HCT116 (cell line): ENCODE measurements around the gene NTSR1. TPM values are rescaled to one million over a fixed set of nuclear protein-coding genes. Genes with fewer than 3 reads are reported as not detected.

Source experiments
- ATAC-seq: fragments of 200-7000 bp; cut with Tn5 transposase; 2 replicates; pipeline ENCODE4 v1.9.1; 2020; ENCODE audit warnings: mild to moderate bottlenecking, moderate library complexity
- BruUV-seq: library from RNA; stranded (reverse); fragments of 400-500 nt; replicated peaks from 2 replicates; lab custom pipeline; 2021; lab: Mats Ljungman, UMichigan
- CTCF ChIA-PET: fragments of 300-600 bp; sonication (Branson Sonifier 250); formaldehyde crosslinking; loops from one replicate; lab custom pipeline; 2021; ENCODE audit warnings: antibody characterized with exemption; lab: Charles Lee
- POLR2A ChIA-PET: fragments of 300-600, 350-600 bp; sonication (Branson Sonifier 250); formaldehyde crosslinking; loops from one replicate; lab custom pipeline; 2021; ENCODE audit warnings: antibody characterized with exemption; lab: Charles Lee
- RAD21 ChIA-PET, 2 experiments: fragments of 300-600 bp; sonication (Branson Sonifier 250); formaldehyde crosslinking; loops; one replicate each; lab custom pipeline; 2023; ENCODE audit warnings: low total read pairs in 2 of 2; ENCODE audit not compliant: uncharacterized antibody in 2 of 2, unreplicated experiment in 2 of 2, low non-redundant PET in 1 of 2; lab: Charles Lee
- DNase-seq: peaks from one replicate; pipeline ENCODE4 v3.0.0-alpha.2; 2010; ENCODE audit warnings: low read depth, low spot score
- H2AFZ ChIP-seq: fragments of 200-600 bp; shearing (Covaris generic), sonication (generic); 2 replicates; pipeline ENCODE4 v1.6.1; 2017; ENCODE audit warnings: low read depth, mixed run types, mixed read lengths, antibody characterized with exemption, low read length; ENCODE audit not compliant: poor library complexity, severe bottlenecking
- H3K27ac ChIP-seq: 2 replicates; pipeline ENCODE4 v1.5.1; 2012; ENCODE audit warnings: low read depth, low read length
- H3K27me3 ChIP-seq: fragments of 200-600 bp; sonication (generic); 2 replicates; pipeline ENCODE4 v1.6.1; 2016; ENCODE audit warnings: mixed run types, low read length, mixed read lengths; ENCODE audit not compliant: insufficient read depth
- H3K36me3 ChIP-seq, 2 experiments: fragments of 200-500 bp in 1 of 2; fragments of 200-600 bp in 1 of 2; sonication (Bioruptor generic) in 1 of 2; sonication (generic) in 1 of 2; 2 replicates each; pipeline versions ENCODE4 v1.5.1 to v1.6.1; 2014 to 2016; ENCODE audit warnings: low read length in 2 of 2, inconsistent platforms in 1 of 2, mixed read lengths in 1 of 2, mixed run types in 1 of 2; ENCODE audit not compliant: insufficient read depth in 2 of 2, control insufficient read depth in 1 of 2
- H3K4me1 ChIP-seq, 2 experiments: fragments of 200-600 bp in 1 of 2; sonication (generic) in 1 of 2; 2 replicates each; pipeline versions ENCODE4 v1.5.1 to v1.6.1; 2012 to 2017; ENCODE audit warnings: low read length in 2 of 2, inconsistent platforms in 1 of 2, mild to moderate bottlenecking in 1 of 2, mixed read lengths in 1 of 2, mixed run types in 1 of 2, moderate library complexity in 1 of 2; ENCODE audit not compliant: insufficient read depth in 2 of 2, control insufficient read depth in 1 of 2
- H3K4me2 ChIP-seq: fragments of 200-600 bp; sonication (generic); 2 replicates; pipeline ENCODE4 v1.6.1; 2017; ENCODE audit warnings: mixed run types, low read length, mixed read lengths
- H3K4me3 ChIP-seq, 2 experiments: fragments of 200-600 bp in 1 of 2; sonication (generic) in 1 of 2; replicated peaks in 1 of 2; 2 replicates each; pipeline ENCODE4 v1.5.1; 2011 to 2016; ENCODE audit warnings: low read length in 2 of 2, control low read depth in 1 of 2, low read depth in 1 of 2, mild to moderate bottlenecking in 1 of 2, mixed read lengths in 1 of 2, mixed run types in 1 of 2
- H3K79me2 ChIP-seq: fragments of 200-600 bp; sonication (generic); 2 replicates; pipeline ENCODE4 v1.6.1; 2017; ENCODE audit warnings: mild to moderate bottlenecking, mixed run types, low read length, moderate library complexity, mixed read lengths; ENCODE audit not compliant: insufficient read depth
- H3K9ac ChIP-seq: fragments of 200-600 bp; sonication (generic); 2 replicates; pipeline ENCODE4 v1.6.1; 2016; ENCODE audit warnings: low read length, mixed read lengths
- H3K9me2 ChIP-seq: fragments of 200-600 bp; sonication (generic), shearing (Covaris generic); 2 replicates; pipeline ENCODE4 v1.6.1; 2017; ENCODE audit warnings: mixed run types, mild to moderate bottlenecking, moderate library complexity; ENCODE audit not compliant: insufficient read depth
- H3K9me3 ChIP-seq, 2 experiments: fragments of 200-500 bp in 1 of 2; fragments of 200-600 bp in 1 of 2; sonication (Bioruptor generic) in 1 of 2; sonication (generic) in 1 of 2; 2 replicates each; pipeline ENCODE4 v1.6.1; 2014 to 2017; ENCODE audit warnings: low read length in 2 of 2, mixed read lengths in 2 of 2, inconsistent platforms in 1 of 2, low read depth in 1 of 2, mild to moderate bottlenecking in 1 of 2, mixed run types in 1 of 2, moderate library complexity in 1 of 2; ENCODE audit not compliant: control insufficient read depth in 1 of 2, insufficient read depth in 1 of 2
- H4K20me1 ChIP-seq: fragments of 200-600 bp; sonication (generic), shearing (Covaris generic); 2 replicates; pipeline ENCODE4 v1.6.1; 2017; ENCODE audit warnings: mixed run types, mild to moderate bottlenecking, moderate library complexity; ENCODE audit not compliant: insufficient read depth
- CEBPB ChIP-seq: IDR thresholded peaks from 2 replicates; pipeline ENCODE4 v1.6.1; 2012; ENCODE audit warnings: low read depth
- CTCF ChIP-seq, 3 experiments: fragments of 200-600 bp in 1 of 3; sonication (generic) in 1 of 3; IDR thresholded peaks in 2 of 3; conservative IDR thresholded peaks in 1 of 3; 2 replicates each; pipeline ENCODE4 v1.5.1; 2012 to 2017; ENCODE audit warnings: low read depth in 2 of 3, low read length in 2 of 3, antibody characterized with exemption in 1 of 3, borderline replicate concordance in 1 of 3, control low read depth in 1 of 3, mild to moderate bottlenecking in 1 of 3, mixed read lengths in 1 of 3, mixed run types in 1 of 3, moderate library complexity in 1 of 3; ENCODE audit not compliant: insufficient read depth in 1 of 3
- ELF1 ChIP-seq: IDR thresholded peaks from 2 replicates; pipeline ENCODE4 v1.6.1; 2012; ENCODE audit warnings: low read depth, borderline replicate concordance
- EZH2 ChIP-seq: fragments of 200-600 bp; sonication (generic); IDR thresholded peaks from 2 replicates; pipeline ENCODE4 v1.6.1; 2017; ENCODE audit warnings: antibody characterized with exemption, mixed run types
- EZH2phosphoT487 ChIP-seq: fragments of 200-600 bp; IDR thresholded peaks from 2 replicates; pipeline ENCODE4 v1.6.1; 2018; ENCODE audit warnings: antibody characterized with exemption, borderline replicate concordance
- FOSL1 ChIP-seq: IDR thresholded peaks from 2 replicates; pipeline ENCODE4 v1.6.1; 2012; ENCODE audit warnings: low read depth
- JUND ChIP-seq: IDR thresholded peaks from 2 replicates; pipeline ENCODE4 v1.6.1; 2012
- POLR2A ChIP-seq: IDR thresholded peaks from 2 replicates; pipeline ENCODE4 v1.7.0; 2011; ENCODE audit warnings: borderline replicate concordance; ENCODE audit not compliant: insufficient read depth, insufficient read length; ENCODE audit errors: extremely low read depth
- POLR2AphosphoS5 ChIP-seq: IDR thresholded peaks from 2 replicates; pipeline ENCODE4 v1.6.1; 2011; ENCODE audit warnings: mild to moderate bottlenecking, low read depth, low read length, moderate library complexity
- RAD21 ChIP-seq: IDR thresholded peaks from 2 replicates; pipeline ENCODE4 v1.6.1; 2012; ENCODE audit warnings: low read depth, mild to moderate bottlenecking
- TCF7L2 ChIP-seq: IDR thresholded peaks from 2 replicates; pipeline ENCODE4 v1.7.0; 2011; ENCODE audit warnings: borderline replicate concordance, inconsistent platforms; ENCODE audit not compliant: insufficient read depth, insufficient read length; ENCODE audit errors: extremely low read depth
- ZBTB33 ChIP-seq: IDR thresholded peaks from 2 replicates; pipeline ENCODE4 v1.6.1; 2011; ENCODE audit warnings: mild to moderate bottlenecking, low read length, moderate library complexity; ENCODE audit not compliant: insufficient replicate concordance; ENCODE audit errors: extremely low read depth
- ZFX ChIP-seq: fragments of 450-650 bp; IDR thresholded peaks from 2 replicates; pipeline ENCODE4 v1.6.1; 2017
- intact Hi-C: fragments of 100-400 bp; cut with micrococcal nuclease; formaldehyde crosslinking; loops from 2 replicates; pipeline ENCODE4 v1.10.0; 2022
- total RNA-seq: library from RNA; stranded (reverse); gene quantifications from one replicate; pipeline ENCODE4 v1.2.1, GENCODE V29; 2021; ENCODE audit not compliant: unreplicated experiment
- TF ChIP-seq, protein P1 (sequence below): IDR thresholded peaks from 2 replicates; pipeline ENCODE4 v1.6.1; 2012; ENCODE audit warnings: low read depth

Gene NTSR1
- total RNA-seq, 1 experiment from 2014 or later = 187 TPM

DNA sequence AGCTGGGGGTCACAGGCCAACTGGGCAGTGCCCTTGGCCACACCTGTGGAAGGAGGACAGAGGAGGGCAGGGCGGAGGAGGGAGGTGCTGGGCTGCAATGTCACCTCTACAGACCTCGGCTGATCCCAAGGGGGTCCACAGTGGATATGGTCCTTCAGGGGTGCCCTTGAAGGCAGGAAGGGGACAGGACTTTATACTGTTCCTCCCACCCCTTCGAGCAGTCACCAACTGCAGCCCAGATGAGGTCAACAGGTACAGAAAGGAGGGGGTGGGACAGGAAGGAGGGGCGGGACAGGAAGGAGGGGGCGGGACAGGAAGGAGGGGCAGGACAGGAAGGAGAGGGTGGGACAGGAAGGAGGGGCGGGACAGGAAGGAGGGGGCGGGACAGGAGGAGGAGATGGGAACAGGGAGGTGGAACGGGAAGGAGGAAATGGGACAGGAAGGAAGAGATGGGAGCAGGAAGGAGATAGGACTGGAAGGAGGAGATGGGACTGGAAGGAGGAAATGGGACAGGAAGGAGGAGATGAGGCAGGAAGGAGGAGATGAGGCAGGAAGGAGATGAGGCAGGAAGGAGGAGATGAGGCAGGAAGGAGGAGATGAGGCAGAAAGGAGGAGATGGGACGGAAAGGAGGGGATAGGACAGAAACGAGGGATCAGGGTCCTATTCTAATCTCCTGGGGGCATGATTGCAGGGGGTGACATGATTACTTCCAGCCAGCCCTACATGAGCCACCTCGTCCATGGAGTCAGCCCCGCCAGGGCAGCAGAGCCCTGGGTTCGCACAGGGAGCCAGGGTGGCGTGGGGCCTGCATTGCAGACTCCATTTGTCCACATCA, 68.3 kb downstream of the NTSR1 start (continued):
- TF ChIP-seq ELF1 = no peak
- no peak for TF ChIP-seq JUND
- TF ChIP-seq CEBPB = no peak
- TF ChIP-seq CTCF (IDR thresholded peaks at IDR 0.05 in 2 of 3, conservative IDR thresholded peaks at IDR 0.05 in 1 of 3; ENCODE audit: borderline replicate concordance in 1 of 3, insufficient read depth in 1 of 3, low read depth in 2 of 3, low read length in 2 of 3) = no peak
- no peak for TF ChIP-seq FOSL1

DNA sequence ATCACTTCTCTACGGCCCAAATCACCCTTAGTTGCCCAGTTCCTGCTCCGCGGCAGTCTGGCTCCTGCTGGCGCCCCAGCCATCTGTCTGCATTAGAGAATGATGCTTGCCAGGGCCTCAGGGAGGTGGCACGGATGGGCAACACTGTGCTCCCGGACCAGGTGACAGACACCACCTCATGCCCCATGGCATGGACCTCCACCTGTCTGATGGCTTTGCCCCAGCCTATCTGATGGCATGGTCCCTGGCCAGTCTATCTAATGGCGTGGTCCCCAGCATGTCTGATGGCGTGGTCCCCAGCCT, 68.8 kb downstream of the NTSR1 start:
- ATAC-seq (no peak), DNase-seq (no peak)
- no peak overlapping the region for H2AFZ ChIP-seq
- POLR2A ChIA-PET = no interaction called here
- intact Hi-C loops = no loop called here
- H3K4me2 ChIP-seq = peak overlapping the region; percentile 100
- no peaks in the 10 kb centered on the region for H3K9me2 ChIP-seq
- no peaks in the 10 kb centered on the region for H3K27me3 ChIP-seq
- peak overlapping the region; percentile 41 to 47 for H3K4me3 ChIP-seq
- no peaks in the 10 kb centered on the region for H4K20me1 ChIP-seq
- H3K4me1 ChIP-seq = peaks cover 21 to 55% of the 10 kb centered on the region in 2 experiments; a peak in 3 of 4 replicates
- RAD21 ChIA-PET = no interaction called here
- BruUV-seq = no TSS peak
- CTCF ChIA-PET = no interaction called here
- no peak for TF ChIP-seq POLR2A
- TF ChIP-seq POLR2AphosphoS5 = no peak
- TF ChIP-seq EZH2 = no peak
- TF ChIP-seq, protein P1, sequence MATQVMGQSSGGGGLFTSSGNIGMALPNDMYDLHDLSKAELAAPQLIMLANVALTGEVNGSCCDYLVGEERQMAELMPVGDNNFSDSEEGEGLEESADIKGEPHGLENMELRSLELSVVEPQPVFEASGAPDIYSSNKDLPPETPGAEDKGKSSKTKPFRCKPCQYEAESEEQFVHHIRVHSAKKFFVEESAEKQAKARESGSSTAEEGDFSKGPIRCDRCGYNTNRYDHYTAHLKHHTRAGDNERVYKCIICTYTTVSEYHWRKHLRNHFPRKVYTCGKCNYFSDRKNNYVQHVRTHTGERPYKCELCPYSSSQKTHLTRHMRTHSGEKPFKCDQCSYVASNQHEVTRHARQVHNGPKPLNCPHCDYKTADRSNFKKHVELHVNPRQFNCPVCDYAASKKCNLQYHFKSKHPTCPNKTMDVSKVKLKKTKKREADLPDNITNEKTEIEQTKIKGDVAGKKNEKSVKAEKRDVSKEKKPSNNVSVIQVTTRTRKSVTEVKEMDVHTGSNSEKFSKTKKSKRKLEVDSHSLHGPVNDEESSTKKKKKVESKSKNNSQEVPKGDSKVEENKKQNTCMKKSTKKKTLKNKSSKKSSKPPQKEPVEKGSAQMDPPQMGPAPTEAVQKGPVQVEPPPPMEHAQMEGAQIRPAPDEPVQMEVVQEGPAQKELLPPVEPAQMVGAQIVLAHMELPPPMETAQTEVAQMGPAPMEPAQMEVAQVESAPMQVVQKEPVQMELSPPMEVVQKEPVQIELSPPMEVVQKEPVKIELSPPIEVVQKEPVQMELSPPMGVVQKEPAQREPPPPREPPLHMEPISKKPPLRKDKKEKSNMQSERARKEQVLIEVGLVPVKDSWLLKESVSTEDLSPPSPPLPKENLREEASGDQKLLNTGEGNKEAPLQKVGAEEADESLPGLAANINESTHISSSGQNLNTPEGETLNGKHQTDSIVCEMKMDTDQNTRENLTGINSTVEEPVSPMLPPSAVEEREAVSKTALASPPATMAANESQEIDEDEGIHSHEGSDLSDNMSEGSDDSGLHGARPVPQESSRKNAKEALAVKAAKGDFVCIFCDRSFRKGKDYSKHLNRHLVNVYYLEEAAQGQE = no peak
- TF ChIP-seq TCF7L2 = no peak
- no peak for TF ChIP-seq RAD21
- TF ChIP-seq EZH2phosphoT487 = no peak
- no peak for TF ChIP-seq ELF1
- no peak for TF ChIP-seq ZBTB33
- TF ChIP-seq ZFX = no peak
- H3K27ac ChIP-seq = peak overlapping the region; percentile 85
- H3K9me3 ChIP-seq = no peaks in the 10 kb centered on the region
- no peaks in the 10 kb centered on the region for H3K36me3 ChIP-seq
- peaks cover 6% of the 10 kb centered on the region; the same call in 1 of the 2 replicates for H3K79me2 ChIP-seq
- H3K9ac ChIP-seq = peak overlapping the region; percentile 32; the same call in 1 of the 2 replicates
